Measurements from ENCODE around the gene FOXO3.

FOXO3 gene

DNA sequence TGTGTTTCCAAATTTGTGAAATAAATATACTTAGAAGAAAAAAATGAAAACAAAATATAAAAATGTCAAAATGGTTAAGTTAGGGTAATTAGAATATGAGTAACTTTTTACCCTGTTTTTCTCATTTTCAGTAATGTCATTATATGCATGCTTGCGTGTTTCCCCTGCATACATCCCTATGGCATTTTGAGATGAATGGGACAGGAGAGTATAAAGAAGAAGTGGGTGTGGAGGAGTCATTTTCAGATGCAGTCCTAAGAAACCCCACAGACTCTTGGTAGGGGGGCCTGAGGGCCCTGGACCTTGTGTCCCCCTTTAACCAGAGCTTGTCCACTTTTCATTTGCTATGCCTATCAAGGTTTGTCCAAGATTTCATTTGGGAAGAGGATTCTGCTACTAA, 77.2 kb downstream of the FOXO3 start:
- no peaks in the 10 kb centered on the region for H3K27me3 Mint-ChIP-seq
- no peak overlapping the region for H3K4me3 Mint-ChIP-seq
- H3K4me1 Mint-ChIP-seq (ENCODE audit: low read depth), result peaks cover 59% of the 10 kb centered on the region
- H3K9me3 Mint-ChIP-seq, result no peaks in the 10 kb centered on the region
- DNase-seq, result no peak
- peak overlapping the region; percentile 26 for H3K27ac Mint-ChIP-seq
- H3K36me3 Mint-ChIP-seq (ENCODE audit: low read depth), result no peaks in the 10 kb centered on the region

DNA sequence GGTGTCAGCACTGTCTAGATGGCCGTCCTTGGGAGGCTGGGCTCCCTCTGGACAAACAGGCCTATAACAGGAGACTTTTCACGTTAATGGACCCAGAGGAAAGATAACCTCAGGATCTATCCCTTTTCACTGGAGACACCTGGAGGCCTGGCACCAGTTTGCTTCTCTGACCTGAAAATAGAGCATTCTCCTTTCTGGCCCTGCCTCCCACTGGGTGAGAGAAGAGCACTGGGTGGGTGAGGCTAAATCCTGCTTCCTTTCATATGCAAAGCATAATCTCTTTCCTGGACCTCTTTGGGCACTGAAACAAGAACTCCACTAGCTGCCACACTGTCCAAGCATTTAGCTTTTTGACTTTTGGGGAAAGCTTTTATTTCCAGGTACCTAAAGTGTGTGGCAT, 78.3 kb downstream of the FOXO3 start:
- Mint-ChIP-seq H3K4me1 (ENCODE audit: low read depth) (peaks cover 59% of the 10 kb centered on the region), H3K36me3 (ENCODE audit: low read depth) (no peaks in the 10 kb centered on the region), H3K27ac (no peak overlapping the region), H3K27me3 (no peaks in the 10 kb centered on the region), H3K9me3 (no peaks in the 10 kb centered on the region), H3K4me3 (no peak overlapping the region)
- no peak for DNase-seq

DNA sequence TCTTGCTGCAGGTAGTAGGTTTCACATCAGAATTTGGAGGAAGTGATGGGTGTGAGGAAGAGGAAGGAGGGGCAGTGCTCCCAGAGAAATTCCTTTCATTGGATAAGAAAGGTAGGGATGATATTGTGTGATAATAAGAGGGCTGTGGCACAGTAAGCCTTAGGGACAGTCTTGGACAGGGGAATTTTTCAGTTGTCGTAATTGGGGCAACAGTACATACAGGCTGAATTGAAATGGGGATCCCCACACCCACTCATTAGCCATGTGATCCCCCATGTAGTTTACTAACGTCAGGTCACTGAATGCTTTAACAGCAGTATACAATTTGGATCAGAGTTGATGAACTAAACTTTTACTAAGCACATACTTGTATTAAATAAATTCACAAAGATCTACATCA, 79.4 kb downstream of the FOXO3 start:
- Mint-ChIP-seq H3K36me3 (ENCODE audit: low read depth) (no peaks in the 10 kb centered on the region), H3K4me1 (ENCODE audit: low read depth) (peaks cover 57% of the 10 kb centered on the region), H3K27ac (no peak overlapping the region), H3K27me3 (no peaks in the 10 kb centered on the region), H3K9me3 (no peaks in the 10 kb centered on the region), H3K4me3 (no peak overlapping the region)
- no peak for DNase-seq

DNA sequence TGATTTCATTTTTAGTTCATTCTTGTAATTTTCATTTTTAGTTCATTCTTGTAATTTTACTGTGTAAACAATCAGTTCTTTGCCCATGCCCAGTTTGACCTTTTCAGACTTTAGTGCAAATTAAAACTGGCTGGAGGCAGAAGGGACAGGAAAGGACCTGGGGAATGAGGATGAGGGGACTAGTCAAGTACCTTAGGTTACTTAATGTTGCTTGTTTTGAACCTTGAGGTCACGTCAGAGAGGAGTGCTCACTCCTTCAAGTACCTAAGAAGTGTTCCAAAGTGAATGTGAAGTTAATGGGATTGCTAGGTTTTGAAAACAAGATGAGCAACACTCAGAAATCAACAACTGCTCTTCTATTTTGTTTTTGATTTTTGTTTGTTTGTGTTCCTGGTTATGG, 82.5 kb downstream of the FOXO3 start:
- H3K4me1 Mint-ChIP-seq (ENCODE audit: low read depth), result peaks cover 32% of the 10 kb centered on the region

DNA sequence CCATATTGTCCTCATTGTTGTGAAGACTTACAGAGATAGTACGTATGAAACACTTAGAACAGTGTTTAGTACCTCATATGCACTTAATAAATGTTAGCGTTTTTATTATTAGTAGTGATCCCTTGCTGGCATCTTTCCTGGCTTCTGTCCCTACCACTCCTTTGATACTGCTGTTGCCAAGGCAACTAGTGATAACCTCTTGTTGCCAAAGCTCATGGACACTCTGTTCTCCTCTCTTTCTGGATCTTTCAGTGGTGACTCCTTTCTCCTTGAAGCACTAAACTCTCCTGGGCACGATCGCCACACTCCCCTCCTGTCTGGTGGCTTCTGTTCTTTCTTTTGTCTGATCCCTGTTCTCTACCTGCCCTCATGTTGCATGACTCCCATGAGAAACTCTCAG, 83.5 kb downstream of the FOXO3 start:
- Mint-ChIP-seq H3K27me3 (no peaks in the 10 kb centered on the region), H3K9me3 (no peaks in the 10 kb centered on the region), H3K4me3 (no peak overlapping the region), H3K27ac (no peak overlapping the region), H3K36me3 (ENCODE audit: low read depth) (no peaks in the 10 kb centered on the region), H3K4me1 (ENCODE audit: low read depth) (peaks cover 26% of the 10 kb centered on the region)
- no peak for DNase-seq

More for the DNA sequence above, 82.5 kb downstream of the FOXO3 start:
- DNase-seq, result no peak
- Mint-ChIP-seq H3K4me3 (no peak overlapping the region), H3K27ac (no peak overlapping the region), H3K9me3 (no peaks in the 10 kb centered on the region), H3K36me3 (ENCODE audit: low read depth) (no peaks in the 10 kb centered on the region), H3K27me3 (no peaks in the 10 kb centered on the region)

DNA sequence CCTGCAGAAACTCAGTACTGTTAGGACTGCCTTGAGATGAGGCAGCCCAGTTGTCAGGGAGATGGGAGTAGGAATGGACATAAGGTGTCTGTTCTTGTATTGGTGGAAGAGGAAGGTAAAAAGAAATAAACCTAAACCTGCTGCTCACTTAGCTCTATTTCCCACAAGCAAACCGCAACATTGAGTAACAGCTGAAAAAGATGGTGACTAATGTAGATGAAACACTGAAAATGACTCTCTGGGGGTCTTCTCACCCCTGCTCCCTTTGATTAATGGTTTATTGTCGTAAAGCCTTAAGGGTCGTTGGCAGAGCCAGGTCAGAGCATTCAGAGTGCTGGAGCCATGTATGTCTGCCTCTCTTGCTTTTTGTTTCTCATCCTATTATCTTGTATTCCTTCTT, 87.5 kb downstream of the FOXO3 start:
- no peaks in the 10 kb centered on the region for H3K36me3 Mint-ChIP-seq (ENCODE audit: low read depth)
- no peaks in the 10 kb centered on the region for H3K9me3 Mint-ChIP-seq
- no peaks in the 10 kb centered on the region for H3K27me3 Mint-ChIP-seq
- DNase-seq, result no peak
- no peak overlapping the region for H3K27ac Mint-ChIP-seq
- peaks cover 45% of the 10 kb centered on the region for H3K4me1 Mint-ChIP-seq (ENCODE audit: low read depth)
- H3K4me3 Mint-ChIP-seq, result no peak overlapping the region

DNA sequence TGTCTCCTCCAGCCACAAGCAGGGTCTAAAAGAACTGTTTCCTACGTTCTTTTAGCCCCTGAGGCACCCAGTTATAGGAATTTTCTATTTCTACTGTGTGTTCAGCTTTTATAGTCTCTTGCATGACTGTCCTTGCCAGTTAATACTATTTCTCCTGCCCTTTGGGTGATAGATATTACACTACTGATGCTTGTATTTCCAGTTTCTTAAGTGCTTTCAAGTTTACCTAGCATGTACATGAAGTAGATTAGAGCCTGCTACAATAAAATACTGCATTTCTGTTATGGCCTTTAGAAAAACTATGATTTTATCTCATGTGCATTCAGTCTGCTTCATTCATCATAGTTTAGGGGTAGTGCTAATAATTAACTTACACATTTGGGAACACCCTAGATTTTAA, 89.6 kb downstream of the FOXO3 start:
- no peak for DNase-seq
- Mint-ChIP-seq H3K27ac (no peak overlapping the region), H3K4me1 (ENCODE audit: low read depth) (peaks cover 51% of the 10 kb centered on the region), H3K36me3 (ENCODE audit: low read depth) (no peaks in the 10 kb centered on the region), H3K27me3 (no peaks in the 10 kb centered on the region), H3K4me3 (no peak overlapping the region), H3K9me3 (no peaks in the 10 kb centered on the region)

DNA sequence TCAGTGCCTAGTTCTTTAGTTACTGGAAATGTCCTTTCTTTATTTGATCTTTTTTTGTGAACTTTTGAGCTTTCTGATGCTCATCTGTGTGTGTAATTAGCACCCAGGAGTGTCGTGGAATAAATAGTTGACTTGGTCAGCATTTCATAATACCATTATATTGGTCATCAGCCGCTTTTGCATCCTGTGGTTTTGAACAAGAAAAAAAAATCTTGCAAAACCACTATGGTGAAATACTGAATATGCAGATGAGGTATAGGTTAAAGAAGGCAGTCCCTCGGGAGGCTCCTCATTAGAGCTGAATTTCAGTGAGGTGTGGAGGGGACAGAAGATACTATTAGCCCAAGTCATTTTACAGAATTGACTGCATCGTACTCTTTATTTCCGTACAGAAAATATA, 90.1 kb downstream of the FOXO3 start:
- Mint-ChIP-seq H3K4me3 (no peak overlapping the region), H3K9me3 (no peaks in the 10 kb centered on the region), H3K4me1 (ENCODE audit: low read depth) (peaks cover 51% of the 10 kb centered on the region), H3K36me3 (ENCODE audit: low read depth) (no peaks in the 10 kb centered on the region), H3K27ac (no peak overlapping the region), H3K27me3 (no peaks in the 10 kb centered on the region)
- DNase-seq, result no peak

DNA sequence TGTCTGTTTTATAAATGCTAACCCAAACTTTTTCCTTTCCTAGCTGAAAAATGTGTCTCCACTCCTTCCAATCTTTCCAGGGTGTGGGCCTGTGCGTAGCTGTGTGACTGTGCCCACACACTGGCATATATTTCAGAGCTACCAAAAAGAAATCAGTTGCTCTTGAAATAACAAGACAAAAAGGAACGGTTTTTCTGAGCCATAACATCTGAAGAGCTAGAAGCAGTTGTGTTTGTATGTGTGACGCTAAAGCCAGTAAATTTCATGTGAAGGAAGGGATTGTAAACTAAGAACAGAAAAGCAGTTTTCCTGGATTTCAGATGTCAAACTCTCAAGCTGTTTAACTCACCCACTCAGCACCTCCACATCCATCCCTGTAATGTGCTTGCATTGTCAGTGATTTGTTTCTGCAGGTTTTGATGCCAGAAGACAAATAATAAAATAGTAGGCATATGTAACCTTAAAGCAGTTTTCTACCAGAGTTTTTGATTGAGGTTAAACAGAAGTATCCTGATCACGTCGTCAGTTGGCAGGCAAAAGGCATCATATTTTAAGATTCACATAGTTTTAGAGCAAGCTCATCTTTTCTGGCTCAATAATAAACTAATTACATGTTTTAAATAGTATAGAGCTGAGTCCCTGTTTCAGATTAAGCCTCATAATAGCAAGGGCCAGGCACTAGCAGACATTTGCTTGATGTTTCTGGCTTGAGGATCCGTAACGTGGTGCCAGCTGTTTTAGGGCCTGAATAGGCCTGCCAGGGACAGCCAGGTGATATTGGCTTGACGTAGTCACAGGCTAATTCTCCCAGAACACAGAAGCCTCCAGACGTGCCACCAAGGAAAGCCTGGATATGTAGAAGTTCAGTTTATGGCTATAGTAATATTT, 90.9 kb downstream of the FOXO3 start:
- DNase-seq, result no peak
- no peaks in the 10 kb centered on the region for H3K9me3 Mint-ChIP-seq
- H3K4me1 Mint-ChIP-seq (ENCODE audit: low read depth), result peaks cover 51% of the 10 kb centered on the region
- H3K27me3 Mint-ChIP-seq, result no peaks in the 10 kb centered on the region
- H3K27ac Mint-ChIP-seq, result no peak overlapping the region
- H3K4me3 Mint-ChIP-seq, result no peak overlapping the region
- no peaks in the 10 kb centered on the region for H3K36me3 Mint-ChIP-seq (ENCODE audit: low read depth)

DNA sequence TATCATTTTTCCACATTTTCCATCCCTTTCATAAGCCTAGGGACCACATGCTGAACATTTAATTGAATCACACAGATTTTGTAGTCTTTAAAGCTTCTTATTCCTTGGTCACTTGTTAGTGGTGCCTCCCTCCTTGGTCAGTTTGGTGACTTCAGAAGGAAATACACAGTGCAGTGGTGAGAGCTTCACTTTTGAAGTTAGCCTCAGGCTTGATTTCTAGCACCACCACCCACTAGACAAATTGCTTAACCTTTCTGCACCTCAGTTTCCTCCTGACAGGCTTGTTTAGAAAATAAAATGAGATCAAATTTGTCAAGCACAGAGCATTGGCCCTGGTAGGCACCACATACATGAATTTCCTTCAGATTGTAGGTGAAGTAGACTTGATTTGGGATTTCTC, 91.7 kb downstream of the FOXO3 start:
- H3K36me3 Mint-ChIP-seq (ENCODE audit: low read depth), result no peaks in the 10 kb centered on the region
- DNase-seq, result no peak
- no peaks in the 10 kb centered on the region for H3K27me3 Mint-ChIP-seq
- H3K4me1 Mint-ChIP-seq (ENCODE audit: low read depth), result peaks cover 50% of the 10 kb centered on the region
- no peak overlapping the region for H3K27ac Mint-ChIP-seq
- H3K9me3 Mint-ChIP-seq, result no peaks in the 10 kb centered on the region
- H3K4me3 Mint-ChIP-seq, result no peak overlapping the region

DNA sequence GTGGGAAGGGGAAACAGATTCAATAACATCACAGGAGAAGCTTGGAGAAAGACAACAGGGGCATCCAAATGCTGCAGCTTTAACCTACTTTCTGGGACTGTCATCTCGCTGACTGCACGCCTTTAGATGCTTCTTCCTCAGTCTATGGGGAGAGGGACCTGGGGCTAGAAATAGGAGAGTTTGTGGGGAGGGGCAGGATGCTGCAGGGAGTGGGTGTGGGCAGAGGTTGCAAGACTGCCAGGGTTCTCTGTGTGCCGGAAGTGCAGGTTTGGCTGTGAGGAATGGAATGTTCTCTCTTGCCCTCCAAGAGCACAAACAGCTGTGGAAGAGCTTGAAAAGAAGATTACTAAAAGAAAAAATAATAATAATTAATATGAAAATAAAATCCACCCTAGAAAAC, 93.2 kb downstream of the FOXO3 start:
- Mint-ChIP-seq H3K27me3 (no peaks in the 10 kb centered on the region), H3K36me3 (ENCODE audit: low read depth) (no peaks in the 10 kb centered on the region), H3K4me3 (no peak overlapping the region), H3K27ac (no peak overlapping the region), H3K9me3 (no peaks in the 10 kb centered on the region), H3K4me1 (ENCODE audit: low read depth) (peaks cover 46% of the 10 kb centered on the region)
- DNase-seq, result no peak

DNA sequence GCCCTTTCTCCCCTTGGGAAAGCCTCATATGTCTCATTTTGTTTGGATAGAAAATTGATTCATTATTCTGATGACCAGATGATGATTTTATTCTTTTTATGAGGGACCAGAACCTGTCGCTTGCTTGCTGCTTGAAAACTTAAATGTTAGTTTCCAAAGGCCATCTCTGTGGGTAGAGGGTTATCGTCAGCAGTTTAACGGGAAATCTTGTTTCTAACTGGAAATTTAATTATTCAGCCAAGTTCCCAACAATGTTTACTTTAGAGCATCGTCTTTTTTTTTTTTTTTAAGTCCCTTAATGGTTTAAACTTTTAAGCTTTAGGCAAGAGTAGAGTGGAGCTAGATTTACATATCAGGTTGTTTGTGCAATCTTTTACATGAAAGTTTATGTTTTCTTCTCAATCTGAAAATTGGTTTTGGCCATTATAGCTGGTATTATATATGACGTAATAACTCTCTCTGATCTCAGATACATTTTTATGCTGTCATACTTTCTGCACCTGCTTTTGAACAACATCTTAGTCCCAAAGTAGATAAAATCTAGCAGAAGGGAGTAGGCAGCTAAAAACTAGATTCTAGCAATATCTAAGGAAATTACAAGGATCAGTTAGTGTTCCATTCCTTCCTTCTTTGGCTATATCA, 93.9 kb downstream of the FOXO3 start:
- H3K4me1 Mint-ChIP-seq (ENCODE audit: low read depth), result peaks cover 45% of the 10 kb centered on the region
- no peaks in the 10 kb centered on the region for H3K27me3 Mint-ChIP-seq
- DNase-seq, result no peak
- H3K27ac Mint-ChIP-seq, result no peak overlapping the region
- no peak overlapping the region for H3K4me3 Mint-ChIP-seq
- no peaks in the 10 kb centered on the region for H3K36me3 Mint-ChIP-seq (ENCODE audit: low read depth)
- H3K9me3 Mint-ChIP-seq, result no peaks in the 10 kb centered on the region

DNA sequence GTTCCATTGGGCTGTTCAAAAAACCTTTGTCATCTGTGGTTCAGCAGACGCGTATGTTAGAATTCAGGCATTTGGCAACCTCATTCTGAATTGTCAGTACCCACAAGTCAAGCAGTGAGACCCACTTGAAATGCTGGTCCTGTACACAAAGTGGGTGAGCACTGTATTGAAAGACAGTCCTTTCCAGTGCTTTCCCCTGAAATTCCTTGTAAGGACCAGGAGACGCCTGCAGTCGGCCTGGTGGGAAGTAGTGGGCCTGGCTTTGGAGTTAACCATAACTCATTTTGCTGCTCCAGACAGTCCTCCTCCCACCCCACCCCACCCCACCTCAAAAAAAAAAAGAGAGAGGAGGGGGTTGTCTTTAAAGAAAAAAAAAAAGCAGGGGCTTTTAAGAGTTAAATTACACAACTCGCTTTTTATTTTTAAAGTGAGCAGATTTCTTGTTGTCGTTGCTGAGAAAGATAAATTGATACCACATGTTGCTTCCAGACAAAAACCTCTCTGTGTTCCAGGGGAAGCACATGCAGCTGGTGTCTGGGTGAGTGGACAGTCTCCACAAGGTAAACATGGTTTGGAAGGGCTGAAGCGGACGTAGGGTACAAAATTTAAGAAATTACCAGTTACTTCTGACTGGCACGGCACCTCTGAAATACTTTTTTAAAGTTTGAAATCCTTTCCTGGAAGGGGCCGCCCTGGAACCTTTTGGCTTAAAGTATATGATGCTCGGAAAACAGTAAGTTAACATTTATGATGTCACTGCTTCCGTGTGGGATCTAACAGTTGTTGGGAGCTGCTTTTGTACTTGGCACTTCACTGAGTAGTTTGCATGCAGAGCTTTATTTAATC, 95.3 kb downstream of the FOXO3 start:
- no peaks in the 10 kb centered on the region for H3K36me3 Mint-ChIP-seq (ENCODE audit: low read depth)
- no peak for DNase-seq

DNA sequence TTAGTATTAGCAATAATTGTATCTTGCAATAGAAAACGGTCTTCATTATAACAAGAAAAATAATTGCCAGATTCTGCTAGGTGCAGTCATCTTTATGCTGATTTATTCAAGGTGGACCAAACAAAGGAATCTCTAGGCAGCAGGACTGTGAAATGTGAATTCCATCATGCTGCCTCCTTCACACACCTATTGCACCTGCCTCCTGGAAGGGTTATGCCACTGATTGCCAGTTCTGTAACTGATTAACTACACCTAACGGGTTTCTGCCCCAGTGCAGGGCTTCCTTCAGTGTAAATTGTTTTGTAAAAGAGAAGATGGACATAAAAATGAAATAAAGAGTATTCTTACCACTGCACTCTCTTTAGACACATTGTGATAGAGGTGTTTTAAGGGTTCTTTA, 96.1 kb downstream of the FOXO3 start:
- H3K27ac Mint-ChIP-seq, result no peak overlapping the region
- H3K36me3 Mint-ChIP-seq (ENCODE audit: low read depth), result no peaks in the 10 kb centered on the region
- H3K27me3 Mint-ChIP-seq, result no peaks in the 10 kb centered on the region
- H3K4me3 Mint-ChIP-seq, result no peak overlapping the region
- DNase-seq, result no peak
- H3K4me1 Mint-ChIP-seq (ENCODE audit: low read depth), result peaks cover 31% of the 10 kb centered on the region
- no peaks in the 10 kb centered on the region for H3K9me3 Mint-ChIP-seq

More for the DNA sequence above, 95.3 kb downstream of the FOXO3 start:
- Mint-ChIP-seq H3K4me1 (ENCODE audit: low read depth) (peaks cover 33% of the 10 kb centered on the region), H3K4me3 (no peak overlapping the region), H3K27ac (no peak overlapping the region), H3K27me3 (no peaks in the 10 kb centered on the region), H3K9me3 (no peaks in the 10 kb centered on the region)

DNA sequence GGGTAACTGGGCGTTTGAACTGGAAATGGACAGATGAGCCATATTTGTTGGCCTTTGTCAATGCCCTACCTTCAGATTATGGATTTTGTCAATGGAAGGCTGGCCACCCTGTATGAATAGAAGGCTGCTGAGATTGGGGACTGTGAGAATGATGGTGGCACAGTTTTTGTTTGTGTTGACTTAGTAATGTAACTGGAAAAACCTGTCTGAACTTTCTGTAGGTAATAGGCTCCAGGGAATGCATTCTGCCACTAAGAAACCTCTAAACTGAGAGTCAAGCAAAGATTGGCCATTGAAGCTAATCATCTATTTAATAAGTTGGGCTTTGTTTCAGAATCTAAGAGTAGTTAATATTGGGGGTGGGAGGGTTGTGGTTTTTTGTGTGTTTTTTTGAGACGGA, 97.5 kb downstream of the FOXO3 start:
- peaks cover 24% of the 10 kb centered on the region for H3K4me1 Mint-ChIP-seq (ENCODE audit: low read depth)

More for the DNA sequence above, 97.5 kb downstream of the FOXO3 start:
- no peak overlapping the region for H3K27ac Mint-ChIP-seq
- no peak for DNase-seq
- peaks cover 7% of the 10 kb centered on the region for H3K36me3 Mint-ChIP-seq (ENCODE audit: low read depth)
- H3K9me3 Mint-ChIP-seq, result no peaks in the 10 kb centered on the region
- no peaks in the 10 kb centered on the region for H3K27me3 Mint-ChIP-seq
- H3K4me3 Mint-ChIP-seq, result no peak overlapping the region

Data from activated T-cell treated with anti-CD3 and anti-CD28 coated beads, Interleukin-2, amount 50 U/mL, for 24 hours (primary cell).